NCI-H526 (cell line): Measurements from ENCODE around the gene PRIM2.
"Not testable (repeated sequence)": the region's sequence is repeated elsewhere in the genome, so short reads cannot be mapped to it uniquely, and the experiment has no call there.

Experiments
- DNase-seq, 2 experiments: peaks; one replicate each; lab custom pipeline; 2025; lab: John Stamatoyannopoulos, UW

The PRIM2 gene

GRCh38 chr6:57445790-57446468 lies 128.5 kb downstream of the PRIM2 start:
- DNase-seq = not testable (repeated sequence)

GRCh38 chr6:57449496-57450066 lies 132.2 kb downstream of the PRIM2 start:
- not testable (repeated sequence) for DNase-seq

- DNase-seq = not testable (repeated sequence)
Observed at GRCh38 chr6:57459781-57460180, 142.4 kb downstream of the PRIM2 start.

- DNase-seq = not testable (repeated sequence)
Observed at GRCh38 chr6:57461022-57461421, 143.6 kb downstream of the PRIM2 start.

GRCh38 chr6:57463809-57464208 lies 146.4 kb downstream of the PRIM2 start:
- not testable (repeated sequence) for DNase-seq

GRCh38 chr6:57465968-57466367 lies 148.5 kb downstream of the PRIM2 start:
- DNase-seq = not testable (repeated sequence)

- peak; percentile 1 to 4 for DNase-seq
Observed at GRCh38 chr6:57469072-57469471, 151.6 kb downstream of the PRIM2 start.

- not testable (repeated sequence) for DNase-seq
Observed at GRCh38 chr6:57470148-57470547, 152.7 kb downstream of the PRIM2 start.

- DNase-seq = not testable (repeated sequence)
Observed at GRCh38 chr6:57471314-57471864, 154.0 kb downstream of the PRIM2 start.

- not testable (repeated sequence) for DNase-seq
Observed at GRCh38 chr6:57472861-57473362, 155.5 kb downstream of the PRIM2 start.

GRCh38 chr6:57474862-57475475 lies 157.5 kb downstream of the PRIM2 start:
- DNase-seq = not testable (repeated sequence)

- DNase-seq = not testable (repeated sequence)
Observed at GRCh38 chr6:57475656-57476055, 158.2 kb downstream of the PRIM2 start.

GRCh38 chr6:57480194-57480593 lies 162.8 kb downstream of the PRIM2 start:
- not testable (repeated sequence) for DNase-seq

GRCh38 chr6:57481121-57481520 lies 163.7 kb downstream of the PRIM2 start:
- not testable (repeated sequence) for DNase-seq

GRCh38 chr6:57482471-57482870 lies 165.0 kb downstream of the PRIM2 start:
- not testable (repeated sequence) for DNase-seq

GRCh38 chr6:57486494-57487081 lies 169.2 kb downstream of the PRIM2 start:
- not testable (repeated sequence) for DNase-seq

GRCh38 chr6:57488551-57488950 lies 171.1 kb downstream of the PRIM2 start:
- not testable (repeated sequence) for DNase-seq

- not testable (repeated sequence) for DNase-seq
Observed at GRCh38 chr6:57489887-57490286, 172.5 kb downstream of the PRIM2 start.

- not testable (repeated sequence) for DNase-seq
Observed at GRCh38 chr6:57491795-57492194, 174.4 kb downstream of the PRIM2 start.

GRCh38 chr6:57496251-57496650 lies 178.8 kb downstream of the PRIM2 start:
- DNase-seq = not testable (repeated sequence)

- DNase-seq = peak in 1 of 2 experiments; percentile 41
Observed at GRCh38 chr6:57500368-57501021, 183.1 kb downstream of the PRIM2 start.

- not testable (repeated sequence) for DNase-seq
Observed at GRCh38 chr6:57502387-57502786, 185.0 kb downstream of the PRIM2 start.
